Heart left ventricle (tissue), 16 donors: ENCODE results near the gene IQCH. TPM values are rescaled to one million over a fixed set of nuclear protein-coding genes. Genes with fewer than 3 reads are reported as not detected.

Source experiments
- ATAC-seq, 4 donors: fragments of 200-7000 bp; cut with Tn5 transposase; one replicate each; pipeline ENCODE4 v1.9.1; 2020 to 2022; ENCODE audit warnings: moderate library complexity in 4 of 4, mild to moderate bottlenecking in 3 of 4, moderate number of reproducible peaks in 1 of 4
- DNase-seq, 5 donors: peaks; one replicate each; pipeline ENCODE4 v3.0.0-alpha.2; 2020
- H3K27ac ChIP-seq, 12 donors: fragments of 200-600 bp; sonication (generic) in 4 of 12; one replicate each; pipeline versions ENCODE4 v1.5.0 to v1.8.0; 2016 to 2022; ENCODE audit warnings: mild to moderate bottlenecking in 2 of 12
- H3K27me3 ChIP-seq, 9 donors: fragments of 200-600 bp; sonication (generic) in 2 of 9; one replicate each; pipeline versions ENCODE4 v1.5.1 to v1.8.0; 2016 to 2022; ENCODE audit warnings: mild to moderate bottlenecking in 3 of 9
- H3K36me3 ChIP-seq, 9 donors: fragments of 200-600 bp; sonication (generic) in 2 of 9; one replicate each; pipeline versions ENCODE4 v1.5.0 to v1.8.0; 2018 to 2022; ENCODE audit warnings: mild to moderate bottlenecking in 2 of 9
- H3K4me1 ChIP-seq, 12 donors: fragments of 200-600 bp; sonication (generic) in 4 of 12; one replicate each; pipeline versions ENCODE4 v1.5.0 to v1.8.0; 2016 to 2022; ENCODE audit warnings: mild to moderate bottlenecking in 3 of 12
- H3K4me3 ChIP-seq, 12 donors: fragments of 200-600 bp; sonication (generic) in 4 of 12; one replicate each; pipeline versions ENCODE4 v1.5.0 to v1.8.0; 2017 to 2022; ENCODE audit warnings: mild to moderate bottlenecking in 9 of 12, moderate library complexity in 4 of 12
- H3K9me3 ChIP-seq, 12 donors: fragments of 200-600 bp; sonication (generic) in 4 of 12; one replicate each; pipeline versions ENCODE4 v1.5.0 to v1.8.0; 2016 to 2022; ENCODE audit warnings: mild to moderate bottlenecking in 1 of 12
- CTCF ChIP-seq, 12 donors: fragments of 200-600 bp; sonication (generic) in 4 of 12; IDR thresholded peaks; one replicate each; pipeline versions ENCODE4 v1.5.0 to v1.8.0; 2018 to 2022; ENCODE audit warnings: antibody characterized with exemption in 12 of 12, mild to moderate bottlenecking in 5 of 12
- POLR2A ChIP-seq, 2 donors: fragments of 450-650 bp; IDR thresholded peaks; one replicate each; pipeline ENCODE4 v1.6.1; 2017; ENCODE audit warnings: antibody characterized with exemption in 2 of 2, mild to moderate bottlenecking in 2 of 2, moderate library complexity in 2 of 2
- WGBS, 4 donors: extraction: QIAGEN DNeasy Blood & Tissue Kit in 2 of 4; methylation state at CpG; one replicate each; pipeline versions ENCODE4 v1.1.5 to v1.1.7; 2013 to 2018; 5-methylcytosine and 5-hydroxymethylcytosine counted together
- intact Hi-C, 10 donors: fragments of 100-400 bp; cut with DNase I; formaldehyde crosslinking; loops; one replicate each; pipeline versions ENCODE4 v1.11.1 to v1.14.2; 2022
- polyA plus RNA-seq, 2 donors: library from polyadenylated mRNA; stranded (reverse); fragments of 200-250 nt; gene quantifications; one replicate each; pipeline ENCODE4 v1.2.3, GENCODE V29; 2013
- total RNA-seq, 9 donors: library from RNA; depleted of rRNA in 2 of 9; stranded (reverse); fragments of >200 nt in 2 of 9; fragmentation: NEBNext Ultra II Directional in 3 of 9; extraction: Animal tissue kit (Norgen Biotek cat#: 25700) in 3 of 9; gene quantifications; one replicate each; pipeline versions ENCODE4 v1.1.0 to v1.2.4, GENCODE V29; 2016 to 2023
- donor health status: ischemic (EF 13 %, LVEDD 7.1; RV severe dilation, severe dysfunction).
- donor health status: healthy with polysubstance abuse.
- donor health status: DM: no; HTN: yes; CAD: no.
- donor health status: DM: no; HTN: no; CAD: no.
- donor health status: ischemic (EF 25% LVEDD 6.9; RV normal size, moderate dysfunction).
- donor health status: ischemic (EF 25% LVEDD 5.7; RV mildly dilated, moderate dysfunction).
- donor health status: healthy.
- donor health status: DM: yes; HTN: yes; CAD: no.
- donor health status: ischemic (EF 35%, LVEDD 5.7; RV mildly dilated, moderate dysfunction).
- donor health status: nonischemic (EF 11% LVEDD 7.7; RV severe dilation, severe dysfunction).
- donor health status: DM: yes; HTN: yes; CAD: no.
- donor health status: PGD.
- donor health status: ischemic (EF 29% LVEDD 5.4; RV normal size, mild dysfunction).
- donor health status: nonischemic (EF 23%, LVEDD 6.1; RV moderate dilation, normal function).

The IQCH gene
- total and polyA plus RNA-seq, 11 donors, result 0.11 to 3.3 (median 1.4) TPM

- Histone ChIP-seq H3K4me3 (no peak overlapping the region), H3K4me1 (no peaks in the 10 kb centered on the region), H3K27me3 (no peaks in the 10 kb centered on the region), H3K36me3 (no peaks in the 10 kb centered on the region), H3K9me3 (no peaks in the 10 kb centered on the region), H3K27ac (no peak overlapping the region)
- no peak for ATAC-seq
- 85 to 89% (median 86%) methylated on average over 8 of the region's 8 CpGs for WGBS, 4 donors
- no peak for DNase-seq
- intact Hi-C loops, result no loop called here
- no peak for TF ChIP-seq CTCF (IDR thresholded peaks at IDR 0.05)
- TF ChIP-seq POLR2A (IDR thresholded peaks at IDR 0.05), result no peak
Measured at GRCh38 chr15:67372543-67372942, 118.0 kb downstream of the IQCH start.

GRCh38 chr15:67372986-67373675 lies 118.5 kb downstream of the IQCH start:
- no peaks in the 10 kb centered on the region for H3K27me3 ChIP-seq
- TF ChIP-seq POLR2A (IDR thresholded peaks at IDR 0.05) (no peak), CTCF (IDR thresholded peaks at IDR 0.05) (no peak)
- H3K9me3 ChIP-seq, result no peaks in the 10 kb centered on the region
- no peak overlapping the region for H3K4me3 ChIP-seq
- H3K27ac ChIP-seq, result no peak overlapping the region
- H3K4me1 ChIP-seq, result no peaks in the 10 kb centered on the region
- ATAC-seq, result no peak
- DNase-seq, result no peak
- WGBS, 4 donors, result 83 to 86% (median 85%) methylated on average over 6 of the region's 6 CpGs
- no peaks in the 10 kb centered on the region for H3K36me3 ChIP-seq
- intact Hi-C loops, result no loop called here

GRCh38 chr15:67373971-67374370 lies 119.4 kb downstream of the IQCH start:
- no peak for TF ChIP-seq CTCF (IDR thresholded peaks at IDR 0.05)
- intact Hi-C loops, result no loop called here
- no peak for ATAC-seq

GRCh38 chr15:67379530-67379929 lies 124.9 kb downstream of the IQCH start:
- no peaks in the 10 kb centered on the region for H3K9me3 ChIP-seq
- H3K27ac ChIP-seq, result no peak overlapping the region
- intact Hi-C loops, result no loop called here
- H3K27me3 ChIP-seq, result no peaks in the 10 kb centered on the region
- no peaks in the 10 kb centered on the region for H3K36me3 ChIP-seq
- DNase-seq, result no peak
- no peak overlapping the region for H3K4me3 ChIP-seq
- no peak for ATAC-seq
- WGBS, 4 donors, result 79 to 84% (median 83%) methylated on average over 3 of the region's 3 CpGs
- no peaks in the 10 kb centered on the region for H3K4me1 ChIP-seq
- no peak for TF ChIP-seq POLR2A (IDR thresholded peaks at IDR 0.05)
- no peak for TF ChIP-seq CTCF (IDR thresholded peaks at IDR 0.05)

More at GRCh38 chr15:67373971-67374370, 119.4 kb downstream of the IQCH start:
- H3K27ac ChIP-seq, result no peak overlapping the region
- DNase-seq, result no peak
- no peaks in the 10 kb centered on the region for H3K4me1 ChIP-seq
- no peaks in the 10 kb centered on the region for H3K36me3 ChIP-seq
- H3K9me3 ChIP-seq, result no peaks in the 10 kb centered on the region
- no peaks in the 10 kb centered on the region for H3K27me3 ChIP-seq
- H3K4me3 ChIP-seq, result no peak overlapping the region
